ENCODE data around the gene LOXL3.

The LOXL3 gene

DNA sequence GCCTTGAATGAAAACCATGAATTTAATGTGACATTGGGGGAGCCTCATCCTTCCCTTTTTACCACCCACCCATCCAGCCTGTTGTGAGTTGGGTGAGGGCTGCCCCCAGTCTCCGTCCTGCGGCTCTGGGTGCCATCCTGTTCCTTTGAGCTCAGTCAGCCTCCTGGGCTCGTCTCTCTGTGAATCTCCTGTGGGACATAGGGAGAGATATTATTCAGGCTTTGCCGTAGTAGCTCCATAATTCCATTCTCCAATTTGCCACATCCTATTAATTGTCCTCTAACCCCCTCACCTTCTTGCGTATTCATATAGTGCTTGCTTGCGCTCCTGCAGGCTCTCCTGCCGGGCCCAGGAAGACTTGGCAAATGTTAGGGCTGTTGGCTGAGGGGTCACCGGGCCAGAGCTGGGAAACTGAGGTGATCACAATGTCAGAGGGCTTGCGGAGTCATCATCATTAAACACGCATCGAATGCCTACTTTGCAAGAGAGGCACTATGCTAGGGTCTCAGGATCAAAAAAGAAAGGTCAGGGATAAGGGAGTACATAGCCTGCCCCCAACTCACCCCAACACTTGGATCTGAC, 27.0 kb downstream of the LOXL3 start:
- no peak for DNase-seq

DNA sequence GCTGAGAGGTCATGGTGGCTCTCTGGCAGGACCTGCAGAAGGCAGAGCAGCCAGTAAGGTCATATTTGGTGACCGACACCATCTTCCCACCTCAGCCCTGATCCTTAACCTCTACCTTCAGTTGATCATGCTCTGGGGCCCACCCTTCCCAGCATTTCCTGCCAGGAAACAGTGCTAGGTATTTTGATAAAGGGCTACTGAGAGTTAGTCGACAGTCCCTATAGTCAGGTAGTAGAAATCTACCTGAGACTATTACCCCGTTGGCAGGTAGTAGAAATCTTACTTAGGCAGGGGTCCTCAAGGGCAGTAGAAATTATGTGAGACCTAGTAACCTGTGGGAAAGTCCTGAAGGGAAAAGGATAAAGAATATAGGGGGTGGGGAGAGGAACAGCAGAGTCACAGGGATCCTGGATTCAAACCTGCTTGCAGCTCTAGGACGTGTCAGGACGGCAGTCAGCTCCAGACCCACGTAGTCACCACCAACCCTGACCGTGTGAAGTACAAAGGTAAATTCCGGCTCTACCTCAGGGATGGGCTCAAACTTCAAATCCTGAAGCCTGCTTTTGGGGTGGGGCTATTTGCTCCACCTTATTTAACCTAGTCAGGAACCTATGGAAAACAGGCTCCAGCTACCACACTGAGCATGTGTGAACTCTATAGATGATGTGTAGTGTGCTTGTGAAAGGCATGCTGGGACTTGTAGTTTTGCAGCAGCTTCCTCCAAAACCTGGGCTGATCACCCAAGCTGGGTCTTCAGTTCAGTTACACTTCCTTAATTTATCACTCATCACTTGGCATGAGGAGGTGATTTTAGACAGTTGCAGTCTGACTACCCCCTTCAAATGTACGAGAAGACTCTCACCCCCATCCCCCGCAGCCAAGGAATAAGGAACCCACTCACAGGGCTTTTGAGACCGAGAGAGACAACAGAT, 27.8 kb downstream of the LOXL3 start, which contains the start of gene DQX1:
Gene DQX1, minus strand, starts transcription at position 515 of the 932 bp plus-strand sequence. Its CDS starts 502 bp downstream, at position 13.
- DNase-seq = no peak

DNA sequence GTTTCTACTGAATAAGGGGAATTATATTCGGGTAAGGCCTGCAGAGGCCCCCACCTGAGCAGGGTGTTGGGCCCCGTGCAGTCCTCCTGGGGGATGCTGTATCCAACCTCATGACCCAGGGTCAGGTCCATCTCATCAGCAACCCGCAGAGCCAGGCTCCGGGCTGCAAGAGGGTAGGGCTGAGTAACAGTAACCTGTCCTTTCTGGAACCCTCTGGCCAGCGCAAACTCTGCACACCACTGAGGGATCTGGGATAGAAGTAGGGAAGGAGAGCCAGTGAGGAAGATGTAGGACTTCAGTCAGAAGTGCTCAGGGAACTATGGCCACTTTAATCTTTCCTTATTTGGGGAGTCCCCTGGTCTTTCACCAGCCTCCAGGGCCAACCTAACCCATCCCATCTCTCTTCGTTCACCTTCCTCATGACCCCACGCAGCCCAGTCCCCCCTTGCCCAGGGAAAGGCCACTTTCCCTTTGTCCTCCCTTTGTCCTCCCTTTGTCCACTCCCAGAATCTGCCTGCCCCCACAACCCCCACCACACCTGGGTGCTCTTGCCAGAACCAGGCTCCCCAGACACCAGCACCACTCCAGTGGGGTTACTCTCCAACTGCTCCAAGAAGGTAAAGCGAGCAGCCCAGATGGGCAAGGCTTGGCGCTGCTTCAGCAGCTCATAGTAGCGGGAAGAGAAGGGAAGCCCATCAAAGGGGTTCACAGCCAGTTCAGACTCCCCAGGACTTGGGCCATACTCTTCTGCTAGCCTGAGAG, 28.6 kb downstream of the LOXL3 start:
- no peak for DNase-seq

DNA sequence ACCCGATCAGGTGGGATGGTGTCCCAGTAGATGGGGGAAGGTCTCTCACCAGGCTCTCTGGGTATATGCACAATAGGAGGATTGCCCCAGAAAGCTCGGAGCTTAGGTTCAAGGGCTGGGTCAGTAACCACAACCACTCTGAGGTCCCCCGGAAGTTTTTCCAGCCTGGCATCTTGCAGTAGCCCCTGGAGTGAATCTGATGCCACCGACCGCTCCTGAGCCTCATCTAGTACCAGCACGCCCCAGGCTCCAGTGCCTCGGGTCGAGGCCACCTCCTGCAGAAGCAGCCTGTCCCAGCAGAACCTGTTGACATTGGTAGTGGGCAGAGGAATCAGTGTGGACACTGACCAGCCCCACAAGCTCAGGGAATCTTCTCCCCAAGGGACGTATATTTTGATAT, 29.7 kb downstream of the LOXL3 start:
- DNase-seq = no peak

- DNase-seq = no peak
These were observed 31.2 kb downstream of the LOXL3 start for GRCh38 chr2:74522516-74522915.

DNA sequence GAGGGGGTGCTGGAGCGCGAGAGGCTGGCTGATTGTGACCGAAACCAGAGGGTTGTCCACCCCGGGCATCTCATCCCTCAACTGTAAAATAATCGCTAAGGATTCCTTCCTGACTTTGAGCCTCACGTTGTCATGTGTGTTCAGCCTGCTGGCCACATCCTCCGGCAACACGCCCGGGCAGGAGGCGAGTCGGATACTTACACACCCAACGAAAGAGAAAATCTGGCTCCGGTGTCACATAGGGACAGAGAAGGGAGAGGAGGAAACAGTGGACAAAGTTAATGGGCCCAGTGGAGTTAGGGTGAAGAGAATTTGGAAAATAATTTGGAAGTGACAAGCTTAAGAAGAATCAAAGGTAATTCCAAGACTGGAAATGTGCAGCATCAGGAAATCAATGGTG, 37.1 kb downstream of the LOXL3 start:
- no peak for DNase-seq

DNA sequence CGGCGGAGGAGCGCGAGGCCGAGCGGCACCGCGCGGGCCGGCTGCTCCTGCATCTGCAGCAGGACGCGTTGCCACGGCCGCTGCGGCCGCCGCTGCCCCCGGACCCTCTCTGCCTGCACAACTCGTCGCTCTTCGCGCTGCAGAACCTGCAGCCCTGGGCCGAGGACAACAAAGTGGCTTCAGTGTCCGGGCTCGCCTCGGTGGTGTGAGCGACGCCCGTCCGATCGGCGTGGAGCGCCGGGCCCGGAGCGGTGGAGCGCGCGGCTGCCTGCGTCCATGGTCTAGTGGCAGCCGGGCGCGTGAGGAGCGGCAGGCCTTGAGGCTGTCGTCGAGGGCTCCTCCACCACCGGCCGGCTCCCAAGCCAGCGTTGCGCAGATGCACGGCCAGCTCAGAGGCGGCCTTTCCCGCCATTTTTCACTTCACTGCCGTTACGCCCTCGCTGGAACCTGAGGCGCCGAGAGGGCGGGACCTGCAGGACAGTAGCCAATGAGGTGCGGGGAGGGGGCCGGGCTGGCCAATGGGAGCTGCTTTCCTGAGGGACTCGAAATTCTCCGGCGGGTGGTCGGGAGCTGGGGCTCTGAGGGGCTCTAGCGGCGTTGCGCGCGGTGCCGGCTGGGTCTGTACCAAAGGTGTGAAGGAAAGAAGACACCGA, 37.6 kb downstream of the LOXL3 start:
- no peak for DNase-seq

- DNase-seq = no peak
These were observed 38.3 kb downstream of the LOXL3 start for GRCh38 chr2:74515271-74515980.

GRCh38 chr2:74514368-74515270, 39.1 kb downstream of the LOXL3 start, which contains the start of gene TLX2:
Gene TLX2, plus strand, starts transcription at chr2:74514450. Its CDS starts 357 bp downstream, at chr2:74514807.
- no peak for DNase-seq

DNA sequence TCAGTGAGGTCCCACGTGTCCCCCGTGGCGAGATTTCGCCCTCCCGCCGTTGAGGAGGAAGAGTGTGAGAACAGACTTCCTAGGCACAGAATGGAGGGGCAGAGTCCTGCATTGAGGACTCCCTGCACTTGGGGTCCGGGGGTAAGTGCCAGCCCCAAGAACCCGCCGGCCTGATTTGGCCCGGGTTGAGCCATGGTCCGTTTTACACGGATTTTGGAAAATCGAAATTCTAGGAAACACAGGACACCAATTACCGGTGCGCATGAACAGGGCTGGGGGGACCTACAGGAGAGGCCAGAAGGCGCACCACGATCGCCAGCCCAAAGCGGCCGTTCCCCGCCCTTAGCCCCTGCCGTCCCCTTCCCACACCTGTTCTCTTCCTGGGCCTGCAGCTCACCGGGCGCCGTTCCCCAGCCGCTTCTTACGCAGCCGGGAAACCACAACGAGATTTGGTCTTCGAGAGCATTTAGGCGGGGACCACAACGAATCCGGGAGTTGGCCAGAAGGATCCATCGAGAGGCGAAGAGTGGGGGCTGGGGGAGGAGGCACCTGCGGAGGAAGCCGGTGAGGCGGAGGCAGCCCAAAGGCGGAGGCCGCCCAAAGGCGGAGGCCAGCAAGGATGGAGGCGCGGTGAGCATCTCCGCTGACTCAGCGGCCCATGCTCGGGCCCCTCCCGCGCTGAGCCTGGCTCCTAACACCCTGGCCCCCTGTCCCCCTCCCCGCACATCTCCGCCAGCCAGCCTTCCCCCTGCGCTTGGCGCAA, 40.0 kb downstream of the LOXL3 start:
- no peak for DNase-seq

- no peak for DNase-seq
These were observed 40.8 kb downstream of the LOXL3 start for GRCh38 chr2:74512744-74513604.

GRCh38 chr2:74511104-74511989, 42.4 kb downstream of the LOXL3 start:
- peak; percentile 85 for DNase-seq

- DNase-seq = no peak
These were observed 43.5 kb downstream of the LOXL3 start for GRCh38 chr2:74510272-74510671.

DNA sequence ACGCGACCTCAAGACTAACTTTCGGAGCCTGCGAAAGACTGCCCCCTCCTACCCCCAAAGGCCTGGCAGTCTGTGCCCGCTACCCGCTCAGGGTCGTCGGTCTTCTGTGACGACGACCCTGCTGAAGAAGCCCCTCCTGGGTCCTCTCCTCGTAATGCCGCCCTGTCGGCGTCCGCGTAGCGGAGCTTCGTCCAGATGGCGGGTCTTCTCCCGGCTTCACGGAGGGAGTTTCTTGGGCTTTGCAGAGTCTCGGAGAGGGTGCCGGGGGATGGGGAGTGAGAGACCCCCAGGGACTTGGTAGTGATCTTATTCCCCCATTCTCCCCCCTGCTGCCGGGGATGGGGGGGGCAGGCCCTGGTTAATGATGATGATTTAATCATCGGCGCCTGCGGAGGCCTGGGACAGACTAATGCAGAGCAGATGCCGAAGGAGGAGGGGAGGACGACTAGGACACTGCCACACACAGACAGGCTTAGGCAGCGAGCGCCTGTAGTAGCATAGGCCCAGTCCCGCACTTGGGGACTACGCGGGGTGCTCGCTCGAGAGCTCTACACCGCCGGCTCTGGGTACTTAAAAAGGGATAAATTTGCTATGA, 45.7 kb downstream of the LOXL3 start:
- DNase-seq = peak; percentile 57

GRCh38 chr2:74507145-74507925, 46.4 kb downstream of the LOXL3 start, which contains the start of gene PCGF1:
Gene PCGF1, minus strand, starts transcription at chr2:74507695. Its CDS starts 27 bp downstream, at chr2:74507668.
- DNase-seq = peak; percentile 95

DNA sequence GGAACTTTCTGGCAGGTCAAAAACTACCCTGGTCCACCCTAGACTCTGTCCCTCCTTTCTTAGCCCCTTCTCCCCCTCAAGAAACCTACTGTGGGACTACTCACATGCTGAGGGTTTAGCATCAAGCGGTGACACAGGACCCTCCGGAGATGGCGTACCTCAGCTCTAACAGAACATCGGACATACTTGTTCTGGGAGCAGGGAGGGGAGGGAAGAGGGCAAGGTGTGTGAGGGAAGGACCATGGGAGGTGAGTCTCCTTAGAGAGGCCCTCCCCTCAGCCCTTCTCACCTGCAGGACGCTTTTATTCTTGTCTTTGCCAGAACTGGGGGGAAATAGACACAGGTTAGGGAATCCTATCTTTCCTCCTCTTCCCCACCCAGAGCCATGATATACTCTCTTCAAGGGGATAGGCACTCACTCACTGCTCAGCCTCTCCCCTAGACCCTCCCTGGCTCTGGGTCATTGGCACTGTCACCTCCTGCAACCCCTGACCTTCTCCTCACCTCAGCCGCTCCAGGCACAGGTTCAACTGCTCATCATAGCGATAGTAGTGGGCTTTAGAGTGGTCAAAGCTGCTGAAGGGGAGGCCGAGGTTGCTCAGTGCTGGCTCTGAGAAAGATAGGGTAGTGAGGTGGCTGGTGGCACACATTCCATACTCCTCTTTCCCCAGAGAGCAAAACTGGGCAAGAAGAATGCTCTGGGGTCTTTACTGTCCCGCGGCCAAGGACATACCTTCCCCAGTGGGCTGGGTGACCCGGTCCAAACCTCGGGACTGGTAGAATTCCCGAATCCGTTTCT, 48.1 kb downstream of the LOXL3 start:
- no peak for DNase-seq

Data from NCI-H524 treated with DMSO at 0.1 percent for 48 hours (cell line).